ENCODE measurements around the gene DAPK3.

DNA sequence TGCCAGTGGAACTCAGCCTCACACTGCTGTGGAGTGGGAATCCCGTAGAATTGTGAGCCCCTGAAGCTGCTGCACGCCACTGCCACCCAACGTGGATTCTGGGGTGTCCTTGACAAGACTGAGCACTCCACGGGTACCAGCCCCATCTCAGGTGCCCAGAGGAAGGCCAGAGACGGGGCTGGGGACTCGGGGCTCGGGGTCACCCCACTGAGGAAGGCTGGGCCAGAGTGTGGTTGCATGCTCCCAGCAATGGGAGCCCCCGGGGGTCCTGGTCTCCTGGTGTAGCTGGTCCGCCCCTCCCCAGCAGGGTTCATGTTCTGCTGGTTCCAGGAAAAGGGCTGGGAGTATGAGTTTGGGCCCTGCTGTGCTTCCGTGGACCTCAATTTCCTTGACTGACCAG is 15.2 kb downstream of the DAPK3 start:
- TF ChIP-seq, protein P1, sequence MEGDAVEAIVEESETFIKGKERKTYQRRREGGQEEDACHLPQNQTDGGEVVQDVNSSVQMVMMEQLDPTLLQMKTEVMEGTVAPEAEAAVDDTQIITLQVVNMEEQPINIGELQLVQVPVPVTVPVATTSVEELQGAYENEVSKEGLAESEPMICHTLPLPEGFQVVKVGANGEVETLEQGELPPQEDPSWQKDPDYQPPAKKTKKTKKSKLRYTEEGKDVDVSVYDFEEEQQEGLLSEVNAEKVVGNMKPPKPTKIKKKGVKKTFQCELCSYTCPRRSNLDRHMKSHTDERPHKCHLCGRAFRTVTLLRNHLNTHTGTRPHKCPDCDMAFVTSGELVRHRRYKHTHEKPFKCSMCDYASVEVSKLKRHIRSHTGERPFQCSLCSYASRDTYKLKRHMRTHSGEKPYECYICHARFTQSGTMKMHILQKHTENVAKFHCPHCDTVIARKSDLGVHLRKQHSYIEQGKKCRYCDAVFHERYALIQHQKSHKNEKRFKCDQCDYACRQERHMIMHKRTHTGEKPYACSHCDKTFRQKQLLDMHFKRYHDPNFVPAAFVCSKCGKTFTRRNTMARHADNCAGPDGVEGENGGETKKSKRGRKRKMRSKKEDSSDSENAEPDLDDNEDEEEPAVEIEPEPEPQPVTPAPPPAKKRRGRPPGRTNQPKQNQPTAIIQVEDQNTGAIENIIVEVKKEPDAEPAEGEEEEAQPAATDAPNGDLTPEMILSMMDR (IDR thresholded peaks at IDR 0.05): no peak
- TF ChIP-seq POLR2A (IDR thresholded peaks at IDR 0.05): no peak

Measured in esophagus squamous epithelium (tissue), 4 donors.